RWPE2 (cell line): ENCODE measurements around the gene WDSUB1.

ENCODE experiments used
- ATAC-seq: fragments of 200-7000 bp; cut with Tn5 transposase; 3 replicates; pipeline ENCODE4 v1.9.1; 2021; ENCODE audit warnings: low read depth
- DNase-seq: peaks from one replicate; pipeline ENCODE4 v3.0.0-alpha.2; 2020; ENCODE audit warnings: low spot score
- H3K27ac ChIP-seq: fragments of 450-650 bp; 2 replicates; pipeline ENCODE4 v1.5.1; 2017; ENCODE audit warnings: mild to moderate bottlenecking; ENCODE audit not compliant: poor library complexity, severe bottlenecking
- H3K27me3 ChIP-seq: fragments of 250-450 bp; sonication (Bioruptor Pico); 2 replicates; pipeline ENCODE4 v1.5.1; 2021; ENCODE audit warnings: mild to moderate bottlenecking, moderate library complexity; ENCODE audit not compliant: insufficient read depth, poor library complexity, severe bottlenecking
- H3K36me3 ChIP-seq: fragments of 250-450 bp; sonication (Bioruptor Pico); 2 replicates; pipeline ENCODE4 v1.5.1; 2020; ENCODE audit warnings: low read depth, mild to moderate bottlenecking, moderate library complexity
- H3K4me1 ChIP-seq: fragments of 250-450 bp; sonication (Bioruptor Pico); 2 replicates; pipeline ENCODE4 v1.5.1; 2021; ENCODE audit warnings: mild to moderate bottlenecking, moderate library complexity; ENCODE audit not compliant: insufficient read depth, poor library complexity, severe bottlenecking
- H3K4me3 ChIP-seq: fragments of 250-450 bp; sonication (Bioruptor Pico); 2 replicates; pipeline ENCODE4 v1.5.1; 2021; ENCODE audit warnings: mild to moderate bottlenecking, moderate library complexity; ENCODE audit not compliant: severe bottlenecking
- H3K9me3 ChIP-seq: fragments of 250-450 bp; sonication (Bioruptor Pico); 2 replicates; pipeline ENCODE4 v1.5.1; 2021; ENCODE audit warnings: mild to moderate bottlenecking, moderate library complexity; ENCODE audit not compliant: severe bottlenecking
- TF ChIP-seq, protein P1 (sequence below): fragments of 450-650 bp; IDR thresholded peaks from one replicate; pipeline ENCODE4 v1.5.1; 2017; ENCODE audit warnings: mild to moderate bottlenecking, moderate library complexity; ENCODE audit not compliant: poor library complexity, severe bottlenecking

Gene WDSUB1

DNA sequence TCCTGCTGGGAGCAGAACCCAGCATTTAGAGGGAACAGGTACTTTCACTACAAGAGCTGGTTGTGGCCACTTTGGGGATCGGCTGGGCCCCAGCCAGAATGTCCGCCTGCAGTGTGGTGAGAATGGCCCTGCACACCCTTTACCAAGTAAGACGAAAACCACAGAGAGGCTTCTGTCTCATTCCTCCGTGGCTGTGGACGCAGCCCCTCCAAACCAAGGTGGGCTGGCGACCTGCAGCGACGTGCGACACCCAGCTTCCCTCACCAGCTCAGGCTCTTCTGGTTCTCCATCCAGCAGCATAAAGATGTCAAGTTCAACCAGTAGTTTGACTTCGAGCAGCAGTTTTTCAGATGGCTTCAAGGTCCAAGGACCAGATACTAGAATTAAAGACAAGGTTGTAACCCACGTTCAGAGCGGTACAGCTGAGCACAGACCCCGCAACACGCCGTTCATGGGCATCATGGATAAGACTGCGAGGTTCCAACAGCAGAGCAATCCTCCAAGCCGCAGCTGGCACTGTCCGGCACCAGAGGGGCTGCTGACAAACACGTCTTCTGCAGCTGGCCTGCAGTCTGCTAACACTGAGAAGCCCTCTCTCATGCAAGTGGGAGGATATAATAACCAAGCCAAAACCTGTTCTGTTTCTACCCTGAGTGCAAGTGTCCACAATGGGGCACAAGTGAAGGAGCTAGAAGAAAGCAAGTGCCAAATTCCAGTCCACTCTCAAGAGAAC lies 56.2 kb downstream of the WDSUB1 start:
- no peak for DNase-seq
- H3K27ac ChIP-seq, result no peak overlapping the region
- no peaks in the 10 kb centered on the region for H3K27me3 ChIP-seq
- no peak overlapping the region for H3K4me3 ChIP-seq
- H3K36me3 ChIP-seq, result peaks cover 75% of the 10 kb centered on the region
- no peaks in the 10 kb centered on the region for H3K9me3 ChIP-seq
- TF ChIP-seq, protein P1, sequence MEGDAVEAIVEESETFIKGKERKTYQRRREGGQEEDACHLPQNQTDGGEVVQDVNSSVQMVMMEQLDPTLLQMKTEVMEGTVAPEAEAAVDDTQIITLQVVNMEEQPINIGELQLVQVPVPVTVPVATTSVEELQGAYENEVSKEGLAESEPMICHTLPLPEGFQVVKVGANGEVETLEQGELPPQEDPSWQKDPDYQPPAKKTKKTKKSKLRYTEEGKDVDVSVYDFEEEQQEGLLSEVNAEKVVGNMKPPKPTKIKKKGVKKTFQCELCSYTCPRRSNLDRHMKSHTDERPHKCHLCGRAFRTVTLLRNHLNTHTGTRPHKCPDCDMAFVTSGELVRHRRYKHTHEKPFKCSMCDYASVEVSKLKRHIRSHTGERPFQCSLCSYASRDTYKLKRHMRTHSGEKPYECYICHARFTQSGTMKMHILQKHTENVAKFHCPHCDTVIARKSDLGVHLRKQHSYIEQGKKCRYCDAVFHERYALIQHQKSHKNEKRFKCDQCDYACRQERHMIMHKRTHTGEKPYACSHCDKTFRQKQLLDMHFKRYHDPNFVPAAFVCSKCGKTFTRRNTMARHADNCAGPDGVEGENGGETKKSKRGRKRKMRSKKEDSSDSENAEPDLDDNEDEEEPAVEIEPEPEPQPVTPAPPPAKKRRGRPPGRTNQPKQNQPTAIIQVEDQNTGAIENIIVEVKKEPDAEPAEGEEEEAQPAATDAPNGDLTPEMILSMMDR, result no peak
- H3K4me1 ChIP-seq, result peaks cover 6% of the 10 kb centered on the region
- ATAC-seq, result no peak

DNA sequence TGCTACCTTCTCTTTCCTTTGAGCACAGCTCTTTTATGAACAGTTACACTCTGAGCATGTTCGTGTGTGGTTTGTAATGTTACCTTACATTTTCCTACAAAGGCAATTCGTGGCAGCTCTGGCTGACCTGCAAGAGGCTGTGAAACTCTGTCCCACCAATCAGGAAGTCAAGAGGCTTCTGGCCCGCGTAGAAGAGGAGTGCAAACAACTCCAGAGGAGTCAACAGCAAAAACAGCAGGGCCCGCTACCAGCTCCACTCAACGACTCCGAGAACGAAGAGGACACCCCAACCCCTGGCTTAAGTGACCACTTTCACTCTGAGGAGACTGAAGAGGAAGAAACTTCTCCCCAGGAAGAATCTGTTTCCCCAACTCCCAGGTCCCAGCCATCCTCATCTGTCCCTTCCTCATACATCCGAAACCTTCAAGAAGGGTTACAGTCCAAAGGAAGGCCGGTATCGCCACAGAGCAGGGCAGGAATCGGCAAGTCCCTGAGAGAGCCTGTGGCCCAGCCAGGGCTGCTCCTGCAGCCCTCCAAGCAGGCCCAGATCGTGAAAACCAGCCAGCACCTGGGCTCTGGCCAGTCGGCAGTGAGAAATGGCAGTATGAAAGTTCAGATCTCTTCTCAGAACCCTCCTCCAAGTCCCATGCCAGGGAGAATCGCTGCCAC lies 56.9 kb downstream of the WDSUB1 start:
- H3K36me3 ChIP-seq, result peaks cover 69% of the 10 kb centered on the region
- ATAC-seq, result no peak

DNA sequence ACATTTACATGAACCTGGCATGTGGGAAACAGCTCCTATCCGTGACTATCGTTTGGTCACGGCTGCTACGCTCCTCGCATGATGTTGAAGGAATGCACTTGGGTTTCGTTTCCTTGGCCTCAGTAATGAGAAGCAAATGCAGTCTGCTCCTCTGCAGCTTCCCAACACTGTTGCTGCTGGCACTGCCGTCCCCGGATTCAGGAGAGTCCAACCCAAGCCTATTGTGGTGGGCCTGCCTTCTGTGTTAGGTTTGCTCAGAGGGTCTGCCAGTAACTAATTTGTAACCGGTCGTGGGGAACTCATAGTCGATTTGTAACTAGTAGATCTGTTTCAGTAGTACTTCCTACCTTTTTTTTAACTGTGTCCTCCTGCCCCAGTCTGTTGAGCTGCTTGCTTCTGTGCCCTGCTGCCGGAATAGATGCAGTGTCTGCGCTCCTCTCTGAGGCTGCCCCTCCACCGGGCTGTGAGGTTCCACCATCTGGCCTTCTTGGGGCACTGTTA lies 58.4 kb downstream of the WDSUB1 start:
- no peak overlapping the region for H3K4me3 ChIP-seq
- H3K4me1 ChIP-seq, result peaks cover 6% of the 10 kb centered on the region
- DNase-seq (no peak), ATAC-seq (no peak)
- H3K36me3 ChIP-seq, result peaks cover 73% of the 10 kb centered on the region
- H3K27me3 ChIP-seq, result no peaks in the 10 kb centered on the region
- H3K27ac ChIP-seq, result no peak overlapping the region
- TF ChIP-seq, protein P1, result no peak
- H3K9me3 ChIP-seq, result no peaks in the 10 kb centered on the region

More for the DNA sequence above, 56.9 kb downstream of the WDSUB1 start:
- Histone ChIP-seq H3K4me1 (peaks cover 6% of the 10 kb centered on the region), H3K27ac (no peak overlapping the region), H3K9me3 (no peaks in the 10 kb centered on the region), H3K4me3 (no peak overlapping the region), H3K27me3 (no peaks in the 10 kb centered on the region)
- TF ChIP-seq, protein P1, result no peak
- DNase-seq, result no peak

DNA sequence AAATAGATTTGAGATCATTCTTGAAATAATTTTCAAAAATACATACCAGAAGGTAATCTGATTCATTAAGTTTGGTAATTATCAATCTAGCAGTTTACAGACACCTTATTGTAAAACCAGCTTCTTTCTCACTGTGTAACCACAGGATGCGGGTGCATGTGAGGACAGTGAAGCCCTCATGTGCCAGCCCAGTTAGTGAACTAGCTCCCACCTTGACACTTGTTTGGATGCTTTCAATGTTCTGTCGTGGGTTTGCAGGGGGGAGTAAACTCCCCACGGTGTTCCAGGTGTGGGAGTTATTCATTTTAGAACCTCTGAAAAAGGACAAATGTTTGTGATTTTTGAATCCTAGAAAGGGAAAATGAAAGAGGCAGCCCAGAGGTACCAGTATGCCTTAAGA lies 59.0 kb downstream of the WDSUB1 start:
- TF ChIP-seq, protein P1, result no peak
- Histone ChIP-seq H3K27me3 (no peaks in the 10 kb centered on the region), H3K4me3 (no peak overlapping the region), H3K4me1 (peaks cover 6% of the 10 kb centered on the region), H3K9me3 (no peaks in the 10 kb centered on the region), H3K36me3 (peaks cover 71% of the 10 kb centered on the region), H3K27ac (no peak overlapping the region)
- DNase-seq, result no peak
- ATAC-seq, result no peak
